Thyroid gland (tissue), 4 donors: ENCODE results near the gene GBE1.

Experiments used
- CTCF ChIP-seq, 6 experiments: fragments of 200-600 bp in 3 of 6; fragments of 450-650 bp in 3 of 6; sonication (generic) in 3 of 6; IDR thresholded peaks; one replicate each; pipeline ENCODE4 v1.5.1; 2016 to 2019; ENCODE audit warnings: antibody characterized with exemption in 6 of 6, mild to moderate bottlenecking in 2 of 6, inconsistent platforms in 1 of 6, moderate library complexity in 1 of 6
- POLR2A ChIP-seq, 2 donors: fragments of 450-650 bp; IDR thresholded peaks; one replicate each; pipeline ENCODE4 v1.6.1; 2017; ENCODE audit warnings: antibody characterized with exemption in 2 of 2, mild to moderate bottlenecking in 2 of 2, moderate library complexity in 1 of 2

GRCh38 chr3:81709606-81710005 lies 51.8 kb downstream of the GBE1 start:
- no peak for TF ChIP-seq CTCF (IDR thresholded peaks at IDR 0.05)
- no peak for TF ChIP-seq POLR2A (IDR thresholded peaks at IDR 0.05)
